Measurements from ENCODE around the gene UCN3.

DNA sequence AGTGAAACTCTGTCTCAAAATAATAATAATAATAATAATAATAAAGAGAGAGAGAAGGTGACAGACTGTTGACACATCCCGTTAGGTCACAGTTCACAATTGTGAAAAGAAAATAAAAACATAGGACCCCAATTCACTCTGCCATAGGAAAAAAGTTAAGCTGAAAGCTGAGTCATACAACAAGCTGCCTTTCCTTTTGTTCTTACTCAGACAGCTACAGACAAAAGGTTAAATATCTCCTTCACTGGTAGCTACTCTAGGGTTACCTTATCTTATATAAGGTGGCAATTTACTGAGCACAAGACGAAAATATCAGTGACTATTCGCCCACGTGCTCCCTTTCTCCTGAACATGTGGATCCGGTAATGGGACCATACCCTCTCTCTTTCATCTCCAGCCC is 22.4 kb downstream of the UCN3 start:
- TF ChIP-seq, protein P1, sequence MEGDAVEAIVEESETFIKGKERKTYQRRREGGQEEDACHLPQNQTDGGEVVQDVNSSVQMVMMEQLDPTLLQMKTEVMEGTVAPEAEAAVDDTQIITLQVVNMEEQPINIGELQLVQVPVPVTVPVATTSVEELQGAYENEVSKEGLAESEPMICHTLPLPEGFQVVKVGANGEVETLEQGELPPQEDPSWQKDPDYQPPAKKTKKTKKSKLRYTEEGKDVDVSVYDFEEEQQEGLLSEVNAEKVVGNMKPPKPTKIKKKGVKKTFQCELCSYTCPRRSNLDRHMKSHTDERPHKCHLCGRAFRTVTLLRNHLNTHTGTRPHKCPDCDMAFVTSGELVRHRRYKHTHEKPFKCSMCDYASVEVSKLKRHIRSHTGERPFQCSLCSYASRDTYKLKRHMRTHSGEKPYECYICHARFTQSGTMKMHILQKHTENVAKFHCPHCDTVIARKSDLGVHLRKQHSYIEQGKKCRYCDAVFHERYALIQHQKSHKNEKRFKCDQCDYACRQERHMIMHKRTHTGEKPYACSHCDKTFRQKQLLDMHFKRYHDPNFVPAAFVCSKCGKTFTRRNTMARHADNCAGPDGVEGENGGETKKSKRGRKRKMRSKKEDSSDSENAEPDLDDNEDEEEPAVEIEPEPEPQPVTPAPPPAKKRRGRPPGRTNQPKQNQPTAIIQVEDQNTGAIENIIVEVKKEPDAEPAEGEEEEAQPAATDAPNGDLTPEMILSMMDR (IDR thresholded peaks at IDR 0.05): no peak
- TF ChIP-seq POLR2A (IDR thresholded peaks at IDR 0.05): no peak

All from right lobe of liver (tissue), 4 donors.